ENCODE measurements around the gene DOCK8. TPM values are rescaled to one million over a fixed set of nuclear protein-coding genes. Genes with fewer than 3 reads are reported as not detected.

DOCK8 gene
- total RNA-seq, 1 donor from 2014 or later = 47.2 TPM

DNA sequence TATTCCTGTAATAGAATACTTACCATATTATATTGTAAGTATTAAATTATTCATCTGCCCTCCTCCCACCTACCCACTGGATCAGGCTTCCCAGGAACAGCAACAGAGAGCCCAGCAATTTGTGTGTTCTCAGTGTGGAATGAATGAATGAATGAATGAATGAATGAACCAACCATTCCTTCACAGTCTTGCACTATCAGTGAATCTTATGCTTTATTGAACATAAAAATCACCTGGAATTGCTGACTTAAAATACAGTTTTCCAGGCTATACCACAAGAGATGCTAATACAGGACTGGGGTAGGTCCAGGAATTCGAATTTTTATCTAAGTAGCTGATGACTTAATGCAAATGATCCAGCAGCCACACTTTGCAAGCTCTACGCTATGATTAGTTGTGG lies 51.6 kb downstream of the DOCK8 start:
- DNase-seq (ENCODE audit: low spot score) = no peak

DNA sequence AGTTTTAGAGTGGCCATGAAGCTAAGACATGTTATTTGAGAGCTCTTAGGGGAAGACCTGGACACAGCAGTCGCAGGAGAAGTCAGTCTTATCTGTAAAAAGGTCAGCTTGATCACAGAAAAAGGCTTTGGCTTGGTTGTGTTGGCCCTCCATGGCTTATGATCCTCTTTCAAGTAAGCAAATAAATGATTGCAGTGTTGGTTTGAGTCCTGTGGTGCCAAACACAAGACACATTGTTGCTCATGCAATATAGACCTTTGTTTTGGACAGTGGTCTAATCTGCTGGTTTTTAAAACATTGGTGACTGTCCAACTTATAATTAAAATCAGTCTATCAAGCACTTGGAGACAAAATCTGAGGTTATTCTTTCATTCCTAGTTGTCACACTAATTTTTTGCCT lies 54.0 kb downstream of the DOCK8 start:
- DNase-seq (ENCODE audit: low spot score) = no peak

- DNase-seq (ENCODE audit: low spot score) = no peak
Observed at GRCh38 chr9:269081-269711, 54.5 kb downstream of the DOCK8 start.

DNA sequence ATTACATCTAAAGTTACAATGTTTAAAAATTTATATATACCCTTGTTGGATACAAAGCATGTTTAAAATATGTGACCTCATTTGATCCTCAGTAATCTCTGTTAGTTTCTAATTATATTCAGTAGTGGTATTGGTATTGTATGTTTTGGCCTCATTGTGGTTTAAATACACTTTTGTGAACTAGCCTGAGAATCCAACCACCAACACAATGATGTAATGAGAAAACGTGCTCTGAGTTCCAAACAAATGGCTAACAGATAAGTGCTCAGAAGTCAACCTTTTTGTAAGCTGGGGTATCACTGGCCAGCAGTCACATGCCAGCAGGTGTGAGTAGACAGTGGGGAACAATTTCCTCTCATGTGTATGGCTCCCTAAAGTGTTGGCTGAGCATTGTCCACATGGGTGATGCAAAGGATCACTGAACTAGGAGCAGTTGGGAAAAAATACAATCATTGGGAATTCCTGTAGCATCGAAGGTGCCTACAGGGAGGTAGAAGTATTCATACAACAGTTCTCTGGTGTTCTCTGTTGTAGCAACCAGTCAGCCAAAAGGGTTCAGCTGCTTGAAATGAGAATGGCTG lies 56.1 kb downstream of the DOCK8 start:
- DNase-seq (ENCODE audit: low spot score) = no peak

GRCh38 chr9:272251-273213 lies 57.9 kb downstream of the DOCK8 start:
- peak; percentile 44 for DNase-seq (ENCODE audit: low spot score)

GRCh38 chr9:274406-274805 lies 59.7 kb downstream of the DOCK8 start:
- no peak for DNase-seq (ENCODE audit: low spot score)

- DNase-seq (ENCODE audit: low spot score) = no peak
Observed at GRCh38 chr9:277601-278295, 63.1 kb downstream of the DOCK8 start.

DNA sequence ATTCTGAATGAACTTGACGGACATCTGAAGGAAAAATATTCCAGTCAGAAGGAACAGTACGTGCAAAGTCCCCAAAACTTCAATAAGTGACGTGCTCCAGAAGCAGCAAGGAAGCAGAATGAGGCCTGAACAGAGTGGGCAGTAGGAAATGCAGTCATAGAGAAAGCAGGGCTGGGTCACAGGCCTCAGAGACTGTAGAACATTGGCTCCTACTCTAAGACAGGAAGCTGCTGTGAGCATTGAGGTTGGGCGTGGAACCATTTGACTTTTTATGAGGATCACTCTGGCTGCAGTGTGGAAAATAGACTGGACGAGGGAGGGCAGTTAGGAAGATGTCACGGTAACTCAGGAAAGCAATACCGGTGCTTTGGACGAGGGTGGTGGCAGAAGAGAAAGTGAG lies 64.0 kb downstream of the DOCK8 start:
- no peak for DNase-seq (ENCODE audit: low spot score)

DNA sequence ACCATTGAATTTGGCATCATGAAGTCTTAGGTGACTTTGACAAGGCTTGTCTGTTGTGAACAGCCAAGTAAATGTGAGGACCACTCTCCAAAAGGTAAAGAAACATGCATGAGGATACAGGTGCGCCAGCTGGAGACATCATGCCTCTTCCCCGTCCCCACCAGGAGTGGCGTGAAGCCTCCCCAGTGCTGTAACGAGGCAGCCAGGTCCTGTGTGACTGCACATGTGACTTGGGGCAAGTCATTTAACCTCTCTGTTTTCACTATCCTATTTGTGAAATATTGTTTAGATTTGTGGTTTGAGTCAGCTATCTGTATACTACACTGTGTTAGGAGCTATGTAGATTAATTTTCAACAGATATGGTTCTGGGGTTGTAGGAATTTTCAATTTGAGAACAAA lies 65.0 kb downstream of the DOCK8 start:
- no peak for DNase-seq (ENCODE audit: low spot score)

DNA sequence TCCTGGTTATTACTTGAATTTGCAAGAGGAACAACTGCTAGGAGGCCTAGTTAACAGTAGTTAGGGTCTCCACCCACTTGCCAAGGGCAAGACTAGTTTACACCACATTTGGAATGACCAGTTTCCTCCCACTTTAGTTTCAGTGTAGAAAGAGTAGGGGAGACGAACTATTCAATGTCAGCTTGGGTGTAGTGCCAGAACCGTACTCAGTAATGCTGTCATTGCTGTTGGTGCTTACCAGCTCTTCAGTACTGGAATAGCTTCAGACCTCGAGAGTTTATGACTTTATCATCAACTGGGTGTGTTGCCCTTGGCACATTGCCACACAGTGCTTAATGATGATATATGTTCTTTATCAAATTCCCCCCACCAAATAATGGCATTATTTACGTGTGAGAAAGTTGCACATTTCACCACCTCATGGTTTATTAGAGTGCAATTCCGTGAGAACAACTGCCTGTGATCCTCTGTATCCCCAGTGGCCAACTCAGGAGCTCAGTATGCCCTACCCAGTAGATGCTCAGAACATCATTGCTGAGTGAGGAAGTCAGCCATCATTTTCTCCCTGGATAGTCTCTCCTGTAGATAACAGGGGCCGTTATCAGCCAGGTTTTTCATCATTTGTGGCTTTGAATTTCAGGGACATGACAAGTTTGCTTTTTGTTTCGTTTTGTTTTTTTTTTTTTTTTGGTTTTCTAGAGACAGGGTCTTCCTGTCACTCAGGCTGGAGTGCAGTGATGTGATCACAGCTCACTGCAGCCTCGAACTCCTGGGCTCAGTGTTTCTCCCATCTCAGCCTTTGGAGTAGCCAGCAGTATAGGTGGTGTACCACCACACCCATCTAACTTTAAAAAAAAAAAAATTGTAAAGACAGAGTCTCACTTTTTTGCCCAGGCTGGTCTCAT lies 67.3 kb downstream of the DOCK8 start:
- DNase-seq (ENCODE audit: low spot score) = no peak

DNA sequence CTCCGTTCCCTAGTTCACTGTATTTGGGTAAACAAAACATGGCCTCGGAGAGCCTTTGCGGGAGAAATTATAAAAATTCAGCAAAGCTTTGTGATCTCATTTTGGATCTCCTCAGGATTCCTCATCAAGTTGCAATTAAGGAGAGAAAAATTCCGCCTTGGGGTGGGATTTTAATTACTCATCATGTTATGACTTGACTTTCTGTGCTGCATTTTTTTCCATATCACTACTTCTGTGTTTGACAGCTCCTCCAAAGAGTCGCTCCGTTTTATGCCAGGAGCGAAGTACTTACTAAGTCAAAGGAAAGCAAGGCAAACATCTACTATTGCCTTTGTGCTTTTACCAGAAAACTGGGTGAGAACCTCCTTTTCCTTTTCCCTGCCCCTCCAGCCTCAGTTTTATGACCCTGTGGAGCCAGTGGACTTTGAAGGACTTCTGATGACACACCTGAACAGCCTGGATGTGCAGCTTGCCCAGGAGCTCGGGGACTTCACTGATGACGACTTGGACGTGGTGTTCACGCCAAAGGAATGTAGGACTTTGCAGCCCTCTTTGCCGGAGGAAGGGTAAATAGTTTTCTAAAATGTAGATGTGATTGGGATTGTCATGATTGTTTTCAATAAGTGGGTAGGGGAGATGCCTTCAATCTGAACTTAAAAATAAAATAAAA lies 71.5 kb downstream of the DOCK8 start:
- DNase-seq (ENCODE audit: low spot score) = no peak

DNA sequence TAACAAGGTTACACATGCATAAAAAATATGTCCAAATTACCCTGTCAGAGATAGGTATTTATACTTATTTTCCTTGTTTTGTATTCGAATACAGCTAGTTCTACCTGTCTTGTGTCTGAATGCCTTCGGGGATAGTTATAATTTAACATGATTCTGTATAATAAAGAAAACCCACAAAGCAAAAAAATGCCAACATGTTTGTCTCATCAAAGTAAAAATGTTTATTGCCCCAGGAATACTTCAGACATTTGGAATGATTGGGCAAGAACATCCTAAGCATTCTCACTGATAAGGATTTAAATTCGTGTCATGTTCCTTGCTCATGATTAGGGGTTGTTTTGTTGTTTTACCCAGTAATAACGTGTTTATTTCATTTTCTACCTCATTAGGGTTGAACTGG lies 74.5 kb downstream of the DOCK8 start:
- no peak for DNase-seq (ENCODE audit: low spot score)

- DNase-seq (ENCODE audit: low spot score) = no peak
Observed at GRCh38 chr9:292915-293314, 78.2 kb downstream of the DOCK8 start.

- no peak for DNase-seq (ENCODE audit: low spot score)
Observed at GRCh38 chr9:295576-295975, 80.9 kb downstream of the DOCK8 start.

DNA sequence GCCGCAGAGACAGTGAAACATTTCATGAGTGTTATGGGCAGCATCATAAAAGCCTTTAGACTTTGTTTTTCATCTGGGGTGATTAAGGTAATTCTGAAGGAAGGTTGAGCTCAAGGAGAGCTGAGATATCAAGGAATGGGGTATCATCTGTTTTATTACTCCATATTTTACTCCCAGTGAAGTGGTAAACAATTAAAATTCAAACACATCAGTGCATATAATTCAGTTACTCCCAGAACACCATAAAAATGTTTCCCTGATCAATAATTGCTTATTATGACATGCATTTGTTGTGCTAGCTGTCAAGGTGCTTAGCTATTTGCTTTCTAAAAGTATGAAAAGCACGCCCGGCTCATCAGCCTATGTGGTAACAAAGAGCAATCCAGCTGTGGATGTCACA lies 81.7 kb downstream of the DOCK8 start:
- no peak for DNase-seq (ENCODE audit: low spot score)

DNA sequence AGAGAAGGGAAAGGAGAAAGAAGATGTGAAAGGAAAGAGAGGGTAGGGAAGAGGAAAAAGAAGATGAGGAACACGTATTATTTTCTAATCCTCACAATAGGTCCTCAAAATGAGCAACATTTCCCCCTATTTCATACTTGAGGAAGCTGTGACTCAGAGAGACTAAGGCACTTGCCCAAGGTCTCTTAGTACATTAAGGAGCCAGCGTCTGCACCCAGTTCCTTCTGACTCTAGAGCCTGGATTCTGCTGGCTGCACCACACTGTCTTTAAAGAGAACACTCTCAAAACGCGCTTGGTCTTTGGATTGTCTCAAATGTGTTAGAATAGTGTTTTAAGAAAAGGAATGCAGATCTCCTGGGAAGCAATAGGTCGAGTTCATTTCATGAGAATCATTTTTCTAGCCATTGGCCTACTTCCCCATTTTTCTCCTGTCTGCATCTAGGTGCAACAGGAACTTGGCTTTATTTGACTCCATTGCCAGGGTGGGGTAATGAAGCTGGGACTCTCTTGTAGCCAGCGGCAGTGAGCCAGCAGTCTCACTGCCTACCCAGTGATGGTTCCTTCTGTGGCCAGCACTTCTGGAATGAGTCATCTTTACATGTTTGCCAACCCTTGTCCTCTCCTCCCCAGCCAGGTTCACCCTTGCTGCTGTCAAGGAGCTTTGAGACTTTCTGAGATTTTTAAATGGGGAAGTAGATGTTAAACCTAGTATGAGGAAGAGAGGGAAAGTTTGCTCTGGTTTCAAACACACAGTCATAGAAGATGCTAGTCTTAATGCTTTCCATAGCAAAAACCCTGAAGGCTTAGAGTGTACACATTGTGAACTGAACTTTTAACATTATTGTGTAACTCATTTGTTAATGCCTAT lies 82.7 kb downstream of the DOCK8 start:
- DNase-seq (ENCODE audit: low spot score) = peak; percentile 69

GRCh38 chr9:303502-303901 lies 88.8 kb downstream of the DOCK8 start:
- DNase-seq (ENCODE audit: low spot score) = no peak

DNA sequence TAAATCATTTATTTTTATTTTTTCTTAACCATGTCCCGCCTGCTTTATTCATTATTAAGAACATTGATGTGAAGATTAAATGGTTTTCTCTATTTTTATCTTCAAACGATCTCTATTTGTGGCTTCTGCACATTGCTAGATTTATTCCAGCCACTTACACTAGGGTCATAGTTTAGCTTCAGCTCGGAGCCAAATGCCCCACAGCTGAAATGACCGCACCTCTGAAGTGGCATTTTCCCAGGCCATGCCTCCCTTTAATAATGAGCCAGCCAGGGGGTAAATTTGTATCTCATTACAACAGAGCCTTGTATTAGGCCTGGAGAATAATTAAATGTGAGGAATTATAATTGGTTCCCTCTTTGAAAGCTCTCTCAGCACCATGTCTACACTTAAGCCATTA lies 89.4 kb downstream of the DOCK8 start:
- no peak for DNase-seq (ENCODE audit: low spot score)

DNA sequence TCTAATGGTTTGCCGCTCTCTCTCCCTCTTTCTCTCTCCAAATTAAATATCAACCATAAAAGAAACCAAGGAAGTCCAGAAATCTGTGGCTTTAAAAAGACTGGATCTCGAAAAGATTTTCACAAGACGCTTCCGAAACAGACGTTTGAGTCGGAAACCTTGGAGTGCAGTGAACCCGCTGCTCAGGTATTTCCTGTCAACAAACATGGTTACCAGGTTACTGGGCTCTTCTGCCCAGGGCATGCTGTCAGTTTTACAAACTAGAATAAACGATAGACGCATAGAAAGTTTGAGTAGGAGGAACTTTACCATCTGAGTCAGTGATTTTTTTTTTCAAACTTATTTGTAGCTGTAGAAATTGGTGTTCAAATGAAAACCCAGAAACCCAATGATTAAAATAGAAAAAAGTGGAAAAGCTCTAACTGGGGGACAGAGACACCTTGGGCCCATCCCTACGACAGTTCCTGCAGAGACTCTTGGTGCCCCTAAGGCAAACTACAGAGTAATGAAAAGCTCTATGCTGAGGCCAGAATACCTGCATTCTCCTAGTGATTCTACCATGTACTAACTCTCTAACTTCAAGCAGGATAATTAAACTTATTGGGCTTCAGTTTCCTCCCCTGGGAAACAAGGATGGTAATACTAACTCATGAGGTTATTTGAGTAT lies 90.0 kb downstream of the DOCK8 start:
- no peak for DNase-seq (ENCODE audit: low spot score)
